ENCODE measurements around the gene ACADVL. TPM values are rescaled to one million over a fixed set of nuclear protein-coding genes. Genes with fewer than 3 reads are reported as not detected.

Gene ACADVL
- polyA plus RNA-seq, 1 of the 3 experiments (the other 2 are of a cell fraction): 635 TPM

GRCh38 chr17:7256766-7257456 lies 37.2 kb downstream of the ACADVL start:
- Histone ChIP-seq H3K9ac (no peak overlapping the region), H2AFZ (ENCODE audit: low read depth) (no peak overlapping the region), H3K79me2 (ENCODE audit: insufficient read depth) (peaks cover 17% of the 10 kb centered on the region), H3K4me1 (ENCODE audit: control insufficient read depth in 1 of 2, insufficient read depth in 2 of 2, low read depth in 1 of 2, low read length in 1 of 2) (peaks cover 3 to 4% of the 10 kb centered on the region in 2 experiments; a peak in 3 of 4 replicates), H3F3A (replicated peaks; ENCODE audit: insufficient read depth) (peaks cover 29% of the 10 kb centered on the region), H3K9me3 (no peaks in the 10 kb centered on the region), H3K4me2 (no peak overlapping the region), H3K9me2 (no peaks in the 10 kb centered on the region), H3K4me3 (ENCODE audit: low read depth in 2 of 2, low read length in 1 of 2) (no peak overlapping the region), H4K20me1 (ENCODE audit: insufficient read depth) (no peaks in the 10 kb centered on the region), H3K27ac (ENCODE audit: low read depth in 2 of 2, low read length in 1 of 2) (no peak overlapping the region), H3K27me3 (ENCODE audit: insufficient read depth) (no peaks in the 10 kb centered on the region), H3K36me3 (replicated peaks in 1 of 2; ENCODE audit: control insufficient read depth in 1 of 2, insufficient read depth in 2 of 2, low read length in 1 of 2) (peaks cover 13 to 33% of the 10 kb centered on the region in 2 experiments)
- WGBS (ENCODE audit: low lambda C conversion rate): 95% methylated on average over 8 of the region's 8 CpGs
- TF ChIP-seq NRF1 (IDR thresholded peaks at IDR 0.05; ENCODE audit: low read depth, low read length): no peak
- TF ChIP-seq GABPA (IDR thresholded peaks at IDR 0.05; ENCODE audit: low read depth): no peak
- no peak for TF ChIP-seq ZBTB33 (IDR thresholded peaks at IDR 0.05; ENCODE audit: borderline replicate concordance, low read depth)
- TF ChIP-seq NFIC (IDR thresholded peaks at IDR 0.05; ENCODE audit: borderline replicate concordance): no peak
- TF ChIP-seq MEF2A (IDR thresholded peaks at IDR 0.05; ENCODE audit: borderline replicate concordance, low read depth): no peak
- TF ChIP-seq FOSL2 (IDR thresholded peaks at IDR 0.05; ENCODE audit: borderline replicate concordance, low read depth): no peak
- no peak for TF ChIP-seq MXI1 (IDR thresholded peaks at IDR 0.05; ENCODE audit: low read depth, low read length)
- TF ChIP-seq PBX3 (IDR thresholded peaks at IDR 0.05): no peak
- TF ChIP-seq POLR2AphosphoS5 (IDR thresholded peaks at IDR 0.05; ENCODE audit: low read depth, low read length): no peak
- TF ChIP-seq TAF1 (IDR thresholded peaks at IDR 0.05; ENCODE audit: borderline replicate concordance, low read depth, low read length): no peak
- no peak for TF ChIP-seq MAX (IDR thresholded peaks at IDR 0.05; ENCODE audit: low read depth)
- TF ChIP-seq JUND (IDR thresholded peaks at IDR 0.05): no peak
- TF ChIP-seq CTCF (IDR thresholded peaks at IDR 0.05): no peak
- TF ChIP-seq RXRA (IDR thresholded peaks at IDR 0.05; ENCODE audit: borderline replicate concordance, low read depth): no peak
- TF ChIP-seq YY1 (IDR thresholded peaks at IDR 0.05; ENCODE audit: low read depth): no peak
- no peak for TF ChIP-seq SMC3 (IDR thresholded peaks at IDR 0.05; ENCODE audit: low read depth, low read length)
- TF ChIP-seq RAD21 (IDR thresholded peaks at IDR 0.05; ENCODE audit: low read length): no peak
- TF ChIP-seq RFX5 (IDR thresholded peaks at IDR 0.05; ENCODE audit: low read length): no peak
- POLR2A ChIA-PET: no interaction called here
- DNase-seq: no peak
- CTCF ChIA-PET: interaction anchor here (1.1 to 2.7 kb wide), 3 partner anchors 23 to 40 kb away, joined by 3 to 14 read pairs (median 5); partner anchors contain the start of genes ACADVL and DLG4
